Stimulated activated CD8-positive, alpha-beta memory T cell treated with anti-CD3 and anti-CD28 coated beads, Interleukin-4, amount 100 ng/mL, for 48 hours (primary cell): ENCODE measurements around the gene DHRS4L2.
"Not testable (repeated sequence)": the region's sequence is repeated elsewhere in the genome, so short reads cannot be mapped to it uniquely, and the experiment has no call there.

Source experiments
- DNase-seq: peaks from one replicate; pipeline ENCODE4 v3.0.0-alpha.2; 2020

Gene DHRS4L2

DNA sequence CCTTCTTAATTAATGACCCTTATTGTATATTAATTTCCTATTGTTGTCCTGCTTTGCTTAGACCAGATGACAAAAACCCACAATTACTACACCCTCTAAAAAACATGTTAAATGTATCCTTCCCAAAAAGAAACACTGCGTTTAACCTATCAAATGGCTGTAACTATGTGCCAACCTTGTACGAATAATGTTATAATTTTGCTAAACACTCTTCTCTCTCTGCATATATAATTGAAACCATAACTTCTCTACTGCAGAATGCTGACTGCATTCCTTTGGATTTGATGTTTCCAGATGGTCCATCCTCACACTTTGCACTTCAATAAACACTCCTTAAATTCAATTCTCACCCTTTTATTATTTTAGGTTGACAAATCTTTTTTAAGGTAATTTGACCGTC, 31.8 kb downstream of the DHRS4L2 start:
- not testable (repeated sequence) for DNase-seq

DNA sequence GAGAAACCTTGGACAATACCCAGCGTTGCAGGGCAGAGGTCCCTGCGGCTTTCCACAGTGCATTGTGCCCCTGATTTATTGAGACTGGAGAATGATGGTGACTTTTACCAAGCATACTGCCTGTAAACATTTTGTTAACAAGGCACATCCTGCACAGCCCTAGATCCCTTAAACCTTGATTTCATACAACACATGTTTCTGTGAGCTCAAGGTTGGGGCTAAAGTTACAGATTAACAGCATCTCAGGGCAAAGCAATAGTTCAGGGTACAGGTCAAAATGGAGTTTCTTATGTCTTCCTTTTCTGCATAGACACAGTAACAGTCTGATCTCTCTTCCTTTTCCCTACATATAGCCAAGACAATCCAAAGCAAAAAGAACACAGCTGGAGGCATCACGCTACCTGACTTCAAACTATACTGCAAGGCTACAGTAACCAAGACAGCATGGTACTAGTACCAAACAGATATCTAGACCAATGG, 36.2 kb downstream of the DHRS4L2 start:
- not testable (repeated sequence) for DNase-seq

DNA sequence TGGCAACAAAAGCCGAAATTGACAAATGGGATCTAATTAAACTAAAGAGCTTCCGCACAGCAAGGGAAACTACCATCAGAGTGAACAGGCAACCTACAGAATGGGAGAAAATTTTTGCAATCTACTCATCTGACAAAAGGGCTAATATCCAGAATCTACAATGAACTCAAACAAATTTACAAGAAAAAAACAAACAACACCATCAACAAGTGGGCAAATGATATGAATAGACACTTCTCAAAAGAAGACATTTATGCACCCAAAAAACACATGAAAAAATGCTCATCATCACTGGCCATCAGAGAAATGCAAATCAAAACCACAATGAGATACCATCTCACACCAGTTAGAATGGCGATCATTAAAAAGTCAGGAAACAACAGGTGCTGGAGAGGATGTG, 41.0 kb downstream of the DHRS4L2 start:
- DNase-seq = not testable (repeated sequence)

DNA sequence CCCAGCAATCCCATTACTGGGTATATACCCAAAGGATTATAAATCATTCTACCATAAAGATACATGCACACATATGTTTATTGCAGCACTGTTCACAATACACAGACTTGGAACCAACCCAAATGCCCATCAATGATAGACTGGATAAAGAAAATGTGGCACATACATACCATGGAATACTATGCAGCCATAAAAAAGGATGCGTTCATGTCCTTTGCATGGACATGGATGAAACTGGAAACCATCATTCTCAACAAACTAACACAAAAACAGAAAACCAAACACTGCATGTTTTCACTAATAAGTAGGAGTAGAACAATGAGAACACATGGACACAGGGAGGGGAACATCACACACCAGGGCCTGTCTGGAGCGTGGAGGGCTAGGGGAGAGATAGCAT, 42.6 kb downstream of the DHRS4L2 start:
- DNase-seq = not testable (repeated sequence)

DNA sequence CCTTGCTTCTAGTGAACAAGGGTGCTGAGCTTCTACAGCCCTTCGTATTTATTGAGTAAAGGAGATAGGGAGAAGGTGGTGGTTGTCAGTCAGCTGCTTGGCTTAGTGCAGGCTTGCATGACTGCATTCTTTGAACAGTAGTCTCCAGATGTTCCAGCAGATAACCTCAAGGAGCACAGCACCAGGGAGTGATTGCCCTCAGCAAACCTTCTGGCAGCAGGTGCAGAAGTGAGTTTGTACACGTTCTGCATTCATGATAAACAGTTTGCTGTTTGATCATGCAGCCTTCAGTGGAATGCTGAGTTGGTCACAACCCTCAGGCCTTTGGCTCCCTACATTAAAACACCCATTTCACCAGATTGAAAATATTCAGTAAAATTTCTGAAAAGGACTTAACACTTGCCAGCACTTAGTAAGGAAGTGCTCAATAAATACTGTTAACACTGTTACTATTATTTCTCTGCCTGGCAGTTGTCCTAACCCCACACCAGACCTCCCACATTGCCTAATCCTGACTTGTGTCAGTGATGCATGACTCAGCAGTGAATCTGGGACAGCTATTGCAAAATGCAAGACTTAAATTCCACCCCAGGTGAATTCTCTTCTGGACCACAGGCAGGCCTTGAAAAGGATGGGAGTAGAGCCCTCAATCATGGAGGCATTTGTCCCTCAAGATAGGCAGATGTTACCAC, 44.1 kb downstream of the DHRS4L2 start:
- DNase-seq = no peak

DNA sequence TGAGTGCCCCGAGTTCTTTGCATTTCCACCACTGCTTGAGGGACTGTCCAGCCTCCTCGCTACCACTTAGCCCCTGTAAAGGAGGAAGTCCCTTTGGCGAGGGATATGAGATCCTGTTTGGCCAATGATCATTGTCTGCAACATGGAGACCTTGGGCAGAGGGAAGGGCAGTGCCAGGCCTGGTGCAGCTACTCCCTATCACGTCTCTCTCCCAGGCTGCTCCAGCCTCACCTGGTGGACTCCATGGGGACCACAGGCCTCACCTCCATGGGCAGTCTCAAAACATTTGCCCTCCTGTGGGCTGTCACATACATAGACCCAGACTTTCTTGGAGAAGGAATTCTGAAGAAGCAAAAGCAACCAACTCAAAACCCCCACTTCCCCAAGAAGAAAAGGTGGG, 47.0 kb downstream of the DHRS4L2 start:
- DNase-seq = not testable (repeated sequence)

DNA sequence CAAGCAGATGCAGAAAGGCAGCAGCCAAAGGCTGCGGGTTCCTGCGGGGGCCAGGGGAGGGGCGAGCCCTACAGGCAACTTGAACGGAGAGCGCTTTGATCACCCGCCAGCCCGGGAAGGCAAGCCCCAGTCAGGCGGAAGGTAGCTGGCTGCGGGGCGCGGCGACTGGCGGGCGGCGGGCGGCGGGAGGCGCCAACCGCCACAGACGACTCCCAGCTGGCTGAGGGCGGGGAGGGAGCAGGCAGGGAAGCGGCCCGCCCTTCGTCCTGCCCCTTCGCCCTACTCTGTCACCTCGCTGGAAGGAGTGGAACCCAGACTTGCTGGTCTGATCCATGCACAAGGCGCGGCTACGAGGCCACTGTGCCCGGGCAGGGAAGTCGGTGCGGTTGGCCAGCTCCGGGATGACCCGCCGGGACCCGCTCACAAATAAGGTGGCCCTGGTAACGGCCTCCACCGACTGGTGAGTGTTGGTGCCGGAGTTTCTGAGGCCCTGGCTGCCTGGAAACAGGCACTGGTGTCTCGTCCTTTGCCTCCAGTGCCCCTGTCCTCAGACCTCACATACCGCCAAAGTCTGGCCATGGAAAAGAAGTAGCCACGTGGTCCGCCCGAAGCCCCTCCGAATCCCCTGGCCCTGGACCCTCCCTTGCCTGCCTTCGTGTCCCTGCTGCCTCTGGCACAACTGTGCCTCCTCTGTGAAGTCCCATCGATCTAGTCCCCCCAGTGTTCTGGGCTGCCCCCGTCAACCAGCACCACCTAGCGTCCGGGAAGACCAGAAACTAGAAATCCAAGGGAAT, 47.6 kb downstream of the DHRS4L2 start:
- peak; percentile 77 for DNase-seq

DNA sequence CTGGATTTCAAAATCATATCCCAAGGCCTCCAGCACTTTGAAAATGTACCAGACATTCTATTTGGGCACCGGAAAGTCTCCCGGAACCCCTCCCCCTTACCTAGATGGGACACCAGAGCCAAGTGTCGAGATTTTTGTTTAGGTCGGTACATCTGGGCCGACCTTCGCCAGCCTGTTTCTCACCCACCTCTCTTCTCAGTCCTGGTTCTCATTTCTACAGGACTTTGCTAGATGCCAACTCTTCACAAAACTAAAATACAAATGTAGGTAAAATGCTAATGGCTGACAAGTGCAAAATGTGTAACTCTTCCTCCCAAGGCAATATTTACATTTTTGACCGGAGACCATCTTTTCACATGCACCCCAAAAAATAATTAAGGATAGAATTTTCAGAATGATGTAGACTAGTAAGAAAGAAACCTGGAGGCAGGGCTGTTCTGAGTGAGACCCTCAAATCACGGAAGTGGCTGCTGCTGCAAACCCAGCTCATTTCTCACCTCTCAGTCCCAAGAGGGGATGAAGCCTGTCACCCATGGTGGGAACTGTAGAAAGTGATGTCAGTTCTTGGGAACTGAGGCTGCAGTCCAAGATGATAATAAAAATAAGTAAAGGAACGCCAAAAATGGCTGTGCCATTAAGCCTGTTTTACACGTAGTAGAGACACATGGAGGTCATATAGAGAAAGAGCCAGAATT, 48.4 kb downstream of the DHRS4L2 start:
- not testable (repeated sequence) for DNase-seq

DNA sequence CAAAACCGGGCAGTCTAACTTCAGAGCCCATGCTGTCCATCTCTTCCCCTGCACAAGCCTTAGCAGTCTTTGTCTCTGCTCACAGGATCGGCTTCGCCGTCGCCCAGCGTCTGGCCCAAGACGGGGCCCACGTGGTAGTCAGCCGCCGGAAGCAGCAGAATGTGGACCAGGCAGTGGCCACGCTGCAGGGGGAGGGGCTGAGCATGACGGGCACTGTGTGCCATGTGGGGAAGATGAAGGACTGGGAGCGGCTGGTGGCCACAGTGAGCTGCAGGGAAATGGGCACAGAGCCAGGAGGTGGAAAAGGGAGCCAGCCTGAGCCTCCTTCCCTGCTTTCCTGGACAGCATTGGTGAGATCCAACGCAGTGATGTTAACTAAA, 48.9 kb downstream of the DHRS4L2 start:
- no peak for DNase-seq

DNA sequence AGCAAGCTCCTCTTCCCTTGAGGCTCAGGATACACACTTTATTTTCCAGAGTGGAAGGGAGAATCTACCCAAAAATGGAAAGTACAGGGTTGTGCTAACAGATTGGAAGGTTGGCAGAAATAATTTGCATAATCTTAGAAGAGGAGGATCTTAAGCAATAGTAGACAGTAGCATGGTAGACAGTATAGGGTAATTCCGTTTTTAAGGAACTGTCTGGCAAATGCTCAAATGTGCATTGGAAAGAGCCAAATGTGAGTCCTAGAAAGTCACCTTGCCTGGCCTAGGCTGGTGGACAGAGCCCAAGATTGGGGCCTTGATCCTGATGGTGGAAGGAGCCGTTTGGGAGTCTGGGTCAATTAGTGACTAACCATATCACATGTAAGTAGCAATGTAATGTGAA, 50.0 kb downstream of the DHRS4L2 start:
- no peak for DNase-seq

DNA sequence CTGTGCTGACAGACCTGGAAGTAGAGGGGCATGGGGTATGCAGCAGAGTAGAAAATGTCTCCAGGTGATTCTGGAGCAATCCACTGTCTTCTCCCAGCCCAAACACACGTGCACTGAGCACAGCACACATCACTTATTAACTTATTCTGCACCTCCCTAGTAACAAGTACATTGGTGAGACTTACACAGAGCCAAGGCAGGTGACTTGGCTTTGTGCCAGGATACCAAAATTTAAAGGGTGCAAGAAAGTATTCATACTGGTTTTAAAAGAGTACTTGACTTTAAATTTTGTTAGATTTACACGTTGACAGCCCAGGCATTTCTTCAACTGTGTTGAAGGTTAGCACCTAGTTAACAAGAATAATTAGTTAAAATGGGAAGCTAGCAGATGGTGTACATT, 52.0 kb downstream of the DHRS4L2 start:
- no peak for DNase-seq

DNA sequence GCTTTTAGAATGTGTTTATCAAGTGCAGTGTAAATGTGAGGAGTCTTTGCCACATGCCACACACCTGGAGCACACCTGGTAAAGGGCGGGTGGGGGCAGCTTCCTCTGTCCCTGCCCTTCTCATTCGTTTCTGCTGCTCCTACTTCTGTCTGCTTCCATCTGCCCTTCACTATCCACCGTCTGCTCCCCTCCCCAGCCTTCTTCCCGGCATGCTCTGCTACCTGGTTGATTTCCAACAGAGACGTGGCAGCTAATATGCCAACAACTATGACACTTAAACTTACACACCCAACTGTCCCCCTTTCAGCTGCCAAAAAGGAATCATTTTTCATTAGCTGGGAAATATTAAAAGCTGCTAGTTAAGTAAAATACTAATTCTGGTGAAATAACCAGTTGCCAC, 54.0 kb downstream of the DHRS4L2 start:
- no peak for DNase-seq

DNA sequence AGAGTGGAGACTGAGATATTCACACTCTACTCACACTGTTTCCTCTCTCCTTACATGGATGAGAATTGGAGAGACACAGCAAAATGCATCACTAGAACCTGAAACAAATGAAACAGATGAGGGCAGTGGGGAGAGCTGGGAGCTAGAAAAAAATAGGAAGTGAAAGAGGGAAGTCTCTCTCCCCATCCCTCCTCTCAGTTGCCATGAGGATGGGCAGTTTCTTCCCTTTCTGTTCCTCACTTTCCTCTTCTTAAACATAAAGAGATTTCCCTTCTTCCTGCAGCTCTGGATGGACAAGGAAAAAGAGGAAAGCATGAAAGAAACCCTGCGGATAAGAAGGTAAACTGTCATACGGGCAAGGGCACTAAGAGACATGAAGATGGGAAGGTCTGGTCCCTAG, 60.3 kb downstream of the DHRS4L2 start:
- DNase-seq = not testable (repeated sequence)

DNA sequence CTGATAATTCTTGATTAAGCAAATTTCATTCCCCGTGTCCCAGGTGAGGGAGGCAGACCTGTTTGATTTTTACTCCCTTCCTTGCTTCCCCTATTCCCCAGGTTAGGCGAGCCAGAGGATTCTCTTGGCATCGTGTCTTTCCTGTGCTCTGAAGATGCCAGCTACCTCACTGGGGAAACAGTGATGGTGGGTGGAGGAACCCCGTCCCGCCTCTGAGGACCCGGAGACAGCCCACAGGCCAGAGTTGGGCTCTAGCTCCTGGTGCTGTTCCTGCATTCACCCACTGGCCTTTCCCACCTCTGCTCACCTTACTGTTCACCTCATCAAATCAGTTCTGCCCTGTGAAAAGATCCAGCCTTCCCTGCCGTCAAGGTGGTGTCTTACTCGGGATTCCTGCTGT, 62.0 kb downstream of the DHRS4L2 start:
- not testable (repeated sequence) for DNase-seq

DNA sequence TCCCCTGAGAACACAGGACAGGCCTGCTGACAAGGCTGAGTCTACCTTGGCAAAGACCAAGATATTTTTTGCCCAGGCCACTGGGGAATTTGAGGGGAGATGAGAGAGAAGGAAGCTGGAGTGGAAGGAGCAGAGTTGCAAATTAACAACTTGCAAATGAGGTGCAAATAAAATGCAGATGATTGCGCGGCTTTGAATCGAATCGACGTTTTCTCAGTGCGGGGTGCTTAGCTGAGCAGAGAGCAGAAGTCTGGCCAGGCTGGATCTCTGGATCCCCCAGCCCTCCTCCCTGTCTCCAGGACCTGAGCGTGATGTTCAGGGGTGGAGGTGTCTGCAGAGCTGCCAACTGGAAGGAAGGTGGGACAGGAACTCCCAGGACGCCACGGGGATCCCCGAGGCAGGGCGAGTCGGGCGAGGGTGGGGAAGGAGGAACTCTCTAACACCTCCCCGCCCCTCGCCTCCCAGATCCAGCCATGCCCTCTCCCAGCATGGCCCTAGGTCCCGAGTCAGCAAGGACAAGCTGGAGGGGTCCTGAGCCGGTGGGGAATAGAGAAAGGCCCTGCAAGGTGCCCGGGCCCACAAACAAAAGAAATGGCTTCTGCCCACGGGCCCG, 62.6 kb downstream of the DHRS4L2 start:
- DNase-seq = no peak

DNA sequence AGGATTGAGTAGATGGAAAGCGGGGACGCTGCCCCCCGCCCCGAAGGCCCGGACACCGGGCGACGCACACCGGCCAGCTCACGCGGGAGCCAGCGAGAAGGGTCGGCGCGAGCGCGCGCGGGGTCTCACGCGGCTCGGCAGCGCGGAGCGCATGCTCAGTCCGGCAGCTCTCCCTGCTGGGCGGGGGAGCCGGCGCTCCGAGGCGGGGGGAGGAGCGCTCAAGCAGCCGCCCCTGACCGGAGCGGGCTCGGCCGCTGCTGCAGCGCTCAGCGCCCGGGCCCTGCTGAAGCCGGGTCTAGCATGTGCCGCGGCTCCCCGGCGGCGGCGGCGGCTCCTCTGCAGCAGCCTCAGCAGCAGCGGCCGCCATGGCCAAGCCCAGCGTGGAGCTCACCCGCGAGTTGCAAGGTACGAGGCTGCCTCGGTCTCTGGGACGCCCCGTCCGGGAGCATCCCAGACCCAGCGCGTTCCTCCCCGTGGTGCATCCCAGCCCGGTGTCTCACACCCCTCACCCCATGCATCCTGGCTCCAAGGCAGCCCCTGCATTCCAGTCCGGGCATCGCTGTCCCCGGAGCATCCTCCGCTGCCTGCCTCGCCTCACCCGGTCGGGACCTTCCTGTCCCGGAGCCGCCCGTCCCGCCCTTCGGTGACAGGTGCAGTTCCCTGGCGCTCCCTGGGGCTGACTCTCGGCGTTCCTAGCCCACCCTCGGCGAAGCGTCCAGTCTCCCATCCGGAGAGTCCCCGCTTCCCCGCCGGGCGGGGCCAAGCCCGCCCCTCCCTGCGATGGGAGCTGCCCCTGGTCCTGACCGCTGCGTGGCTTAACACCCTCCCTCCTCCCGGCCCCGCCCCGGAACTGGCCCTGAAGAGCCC, 63.3 kb downstream of the DHRS4L2 start, which contains the start of gene CARMIL3:
CARMIL3 (plus strand) TSS at position 221 of the 867 bp plus-strand sequence; CDS start at position 366, 145 bp downstream.
- peak; percentile 74 for DNase-seq

DNA sequence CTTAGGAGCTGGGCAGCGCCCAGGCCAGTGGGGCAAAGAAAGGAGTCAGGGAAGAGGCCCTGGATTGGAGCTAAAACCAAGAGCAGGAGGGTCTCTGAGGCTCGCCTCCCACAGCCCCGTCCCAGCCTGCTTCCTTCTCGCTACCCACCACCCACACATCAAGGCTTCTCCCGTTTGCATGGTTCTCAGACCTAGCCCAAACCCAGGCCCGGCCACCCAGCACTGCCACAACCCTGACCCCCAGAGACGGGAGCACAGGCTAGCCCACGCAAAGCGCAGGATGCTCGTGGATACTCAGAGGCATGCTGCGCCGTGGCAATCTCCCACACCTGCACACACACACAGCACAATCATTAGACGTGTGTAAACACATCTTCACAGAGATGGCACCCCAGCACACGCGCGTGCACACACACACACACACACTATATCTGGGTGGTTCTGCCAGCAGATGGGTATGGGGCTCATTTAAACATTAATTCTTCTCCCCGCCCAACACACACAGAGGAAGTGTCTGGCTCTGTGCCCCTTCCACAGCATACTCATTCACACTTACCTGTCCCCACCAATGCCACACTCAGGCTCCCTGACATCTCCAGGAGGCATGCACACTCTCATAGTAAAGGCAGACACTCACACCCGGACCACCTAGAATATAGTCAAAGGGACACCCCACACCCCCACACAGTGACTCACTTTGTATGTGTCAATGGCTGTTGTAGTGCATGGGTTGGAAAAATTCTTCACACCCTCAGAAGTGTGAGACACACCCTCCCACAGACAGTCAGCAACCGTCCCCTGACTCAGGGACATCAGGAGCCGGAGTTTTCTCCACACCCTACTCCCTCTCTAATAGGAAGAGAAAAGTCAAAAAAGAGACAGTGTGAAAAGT, 64.2 kb downstream of the DHRS4L2 start:
- DNase-seq = peak; percentile 75

DNA sequence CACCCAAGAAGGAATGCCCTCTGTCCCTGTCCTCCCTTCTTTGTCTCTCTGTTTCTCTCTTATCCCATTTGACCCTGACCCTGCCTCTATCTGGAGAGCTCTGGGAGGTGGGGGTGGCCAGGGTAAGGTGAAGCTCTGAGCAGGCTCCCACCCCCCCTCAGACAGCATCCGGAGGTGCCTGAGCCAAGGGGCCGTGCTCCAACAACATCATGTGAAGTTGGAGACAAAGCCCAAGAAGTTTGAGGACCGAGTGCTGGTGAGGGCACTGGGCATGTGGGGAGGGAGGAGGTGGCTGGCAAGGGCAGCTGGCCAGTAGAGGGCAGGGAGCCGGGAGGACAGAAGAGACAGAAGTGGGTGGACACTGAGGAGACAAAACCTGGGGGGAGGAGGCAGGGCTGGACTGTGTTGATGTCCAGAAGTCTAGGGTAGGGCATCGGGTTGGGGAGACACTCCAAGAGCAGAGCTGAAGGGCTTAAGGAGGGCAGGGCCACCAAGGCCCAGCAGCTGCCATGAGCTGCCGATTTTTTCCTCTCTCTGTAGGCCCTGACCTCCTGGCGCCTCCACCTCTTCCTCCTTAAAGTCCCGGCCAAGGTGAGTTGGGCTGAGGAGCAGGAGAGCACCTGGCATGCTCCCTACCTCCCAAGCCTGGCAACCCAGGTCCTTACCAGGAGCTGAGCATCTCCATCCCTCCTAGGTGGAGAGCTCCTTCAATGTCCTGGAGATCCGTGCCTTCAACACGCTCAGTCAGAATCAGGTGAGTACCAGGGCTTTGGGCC, 65.0 kb downstream of the DHRS4L2 start:
- no peak for DNase-seq

DNA sequence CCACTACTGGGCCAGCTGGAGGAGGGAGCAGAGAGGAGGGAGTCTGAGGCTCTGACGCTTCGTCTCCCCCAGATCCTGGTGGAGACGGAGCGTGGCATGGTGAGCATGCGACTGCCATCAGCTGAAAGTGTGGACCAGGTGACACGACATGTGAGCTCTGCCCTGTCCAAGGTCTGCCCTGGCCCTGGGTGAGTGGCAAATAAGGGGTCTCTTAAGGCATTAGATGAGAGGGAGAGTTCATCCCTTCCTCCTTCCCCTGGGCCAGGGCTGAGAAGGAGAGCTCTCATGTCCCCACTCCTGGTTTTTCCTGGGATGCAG, 65.6 kb downstream of the DHRS4L2 start:
- no peak for DNase-seq

DNA sequence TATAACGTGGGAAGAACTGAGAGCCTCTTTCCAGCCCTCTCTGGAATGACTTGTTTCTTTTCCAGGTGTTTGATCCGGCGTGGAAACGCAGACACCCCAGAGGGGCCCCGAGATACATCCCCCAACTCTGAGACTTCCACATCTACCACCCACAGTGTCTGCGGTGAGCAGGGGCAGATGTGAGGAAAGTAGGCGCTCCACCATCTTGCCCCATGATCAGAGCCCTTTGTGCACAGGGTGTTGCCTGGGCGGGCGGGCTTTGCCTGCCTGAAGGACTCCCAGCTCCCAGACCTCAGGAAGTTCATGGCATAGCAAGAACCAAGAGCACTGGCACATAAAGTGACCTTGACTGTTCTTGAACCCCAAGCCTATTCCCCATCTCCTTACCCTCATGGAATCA, 65.9 kb downstream of the DHRS4L2 start:
- DNase-seq = no peak
